Activated naive CD4-positive, alpha-beta T cell treated with anti-CD3 and anti-CD28 coated beads for 36 hours (primary cell): ENCODE measurements around the gene PPP2R5C. TPM values are rescaled to one million over a fixed set of nuclear protein-coding genes. Genes with fewer than 3 reads are reported as not detected.
A peak's percentile ranks its signal among the peaks of the same experiment; 100 is the strongest.

ENCODE experiments used
- CTCF ChIA-PET: fragments of 350-600 bp; sonication (Branson Sonifier 250); formaldehyde crosslinking; loops from one replicate; lab custom pipeline; 2021; ENCODE audit warnings: antibody characterized with exemption; lab: Charles Lee
- DNase-seq: peaks from one replicate; pipeline ENCODE4 v3.0.0-alpha.2; 2020
- H3K27ac Mint-ChIP-seq: one replicate; pipeline ENCODE4 v1.8.0; 2021; ENCODE audit warnings: mild to moderate bottlenecking, mixed read lengths
- H3K27me3 Mint-ChIP-seq: one replicate; pipeline ENCODE4 v1.8.0; 2021; ENCODE audit warnings: low read depth, mixed read lengths
- H3K36me3 Mint-ChIP-seq: one replicate; pipeline ENCODE4 v1.8.0; 2021; ENCODE audit warnings: low read depth, mixed read lengths
- H3K4me1 Mint-ChIP-seq: one replicate; pipeline ENCODE4 v1.8.0; 2021; ENCODE audit warnings: low read depth, mixed read lengths
- H3K4me3 Mint-ChIP-seq: one replicate; pipeline ENCODE4 v1.8.0; 2021; ENCODE audit warnings: mild to moderate bottlenecking, moderate library complexity, mixed read lengths
- H3K9me3 Mint-ChIP-seq: one replicate; pipeline ENCODE4 v1.8.0; 2021; ENCODE audit warnings: mixed read lengths
- intact Hi-C: fragments of 100-400 bp; cut with micrococcal nuclease; formaldehyde crosslinking; loops from one replicate; pipeline ENCODE4 v1.15.1; 2023
- total RNA-seq, 2 experiments: library from RNA; stranded (reverse); gene quantifications; one replicate each; pipeline ENCODE4 v1.2.3, GENCODE V29; 2021

Gene PPP2R5C
- total RNA-seq, 2 experiments from 2014 or later: 280 to 294 TPM

DNA sequence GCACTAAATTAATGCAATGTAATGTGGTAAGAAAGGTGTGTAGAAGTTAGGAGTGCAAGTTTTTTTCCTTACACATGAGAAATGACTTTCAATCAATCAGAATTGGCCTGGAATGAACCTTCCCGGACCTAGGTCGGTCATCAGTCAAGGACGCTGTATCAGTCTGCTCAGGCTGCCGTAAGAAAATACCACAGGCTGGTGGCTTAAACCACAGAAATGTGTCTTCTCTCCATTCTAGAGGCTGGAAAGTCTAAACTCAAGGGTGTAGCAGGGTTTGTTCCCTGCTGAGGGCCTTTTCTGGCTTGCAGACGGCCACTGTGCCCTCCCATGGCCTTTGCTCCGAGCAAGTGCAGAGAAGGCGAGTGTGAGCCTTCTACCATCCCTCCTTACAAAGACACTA is 116.3 kb downstream of the PPP2R5C start:
- Mint-ChIP-seq H3K27ac (peak overlapping the region; percentile 97), H3K36me3 (peaks cover 26% of the 10 kb centered on the region), H3K4me1 (peaks cover 83% of the 10 kb centered on the region), H3K4me3 (no peak overlapping the region), H3K9me3 (peaks cover 2% of the 10 kb centered on the region), H3K27me3 (no peaks in the 10 kb centered on the region)
- intact Hi-C loops: loop anchor here (5.0 kb wide), 1 partner anchor 305 kb away; no protein-coding TSS in a partner anchor
- CTCF ChIA-PET: interaction anchor here (0.7 to 2.8 kb wide), 3 partner anchors 12 to 55 kb away, joined by 3 to 16 read pairs (median 4); no protein-coding TSS in a partner anchor
- DNase-seq: no peak

DNA sequence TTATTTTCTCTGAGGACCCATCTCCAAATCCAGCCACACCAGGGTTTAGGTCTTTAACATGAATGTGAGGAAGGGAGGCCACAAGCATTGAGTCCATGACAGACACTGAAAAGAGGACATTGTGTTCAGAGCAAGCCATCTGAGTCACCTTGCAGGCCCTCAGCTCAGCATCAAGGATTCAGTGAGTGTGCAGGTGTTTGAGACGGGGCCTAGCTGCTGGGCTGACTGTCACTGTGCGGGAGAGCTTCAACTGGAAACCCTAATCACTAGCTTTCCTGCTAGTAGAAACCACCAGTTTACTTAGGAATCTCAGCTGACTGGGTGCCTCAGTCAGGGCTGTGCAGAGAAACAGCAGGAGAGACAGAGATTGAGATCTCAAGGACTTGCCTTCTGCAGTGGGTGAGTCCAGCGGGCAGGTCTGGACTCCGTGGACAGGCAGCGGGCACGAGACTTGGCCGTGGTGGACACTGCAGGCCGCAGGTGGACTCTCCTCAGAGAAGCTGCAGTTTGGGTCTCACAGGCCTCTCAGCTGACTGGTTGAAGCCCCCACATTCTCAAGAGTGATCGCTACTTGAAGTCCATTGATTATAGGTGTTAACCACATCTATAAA is 116.8 kb downstream of the PPP2R5C start:
- intact Hi-C loops: loop anchor here (5.0 kb wide), 1 partner anchor 304 kb away; no protein-coding TSS in a partner anchor
- no peaks in the 10 kb centered on the region for H3K9me3 Mint-ChIP-seq
- peaks cover 27% of the 10 kb centered on the region for H3K36me3 Mint-ChIP-seq
- peak; percentile 60 for DNase-seq
- peak overlapping the region; percentile 97 for H3K27ac Mint-ChIP-seq
- no peaks in the 10 kb centered on the region for H3K27me3 Mint-ChIP-seq
- no peak overlapping the region for H3K4me3 Mint-ChIP-seq
- H3K4me1 Mint-ChIP-seq: peaks cover 78% of the 10 kb centered on the region
- CTCF ChIA-PET: interaction anchor here (0.6 to 2.8 kb wide), 6 partner anchors 12 to 107 kb away, joined by 3 to 16 read pairs (median 4); no protein-coding TSS in a partner anchor

DNA sequence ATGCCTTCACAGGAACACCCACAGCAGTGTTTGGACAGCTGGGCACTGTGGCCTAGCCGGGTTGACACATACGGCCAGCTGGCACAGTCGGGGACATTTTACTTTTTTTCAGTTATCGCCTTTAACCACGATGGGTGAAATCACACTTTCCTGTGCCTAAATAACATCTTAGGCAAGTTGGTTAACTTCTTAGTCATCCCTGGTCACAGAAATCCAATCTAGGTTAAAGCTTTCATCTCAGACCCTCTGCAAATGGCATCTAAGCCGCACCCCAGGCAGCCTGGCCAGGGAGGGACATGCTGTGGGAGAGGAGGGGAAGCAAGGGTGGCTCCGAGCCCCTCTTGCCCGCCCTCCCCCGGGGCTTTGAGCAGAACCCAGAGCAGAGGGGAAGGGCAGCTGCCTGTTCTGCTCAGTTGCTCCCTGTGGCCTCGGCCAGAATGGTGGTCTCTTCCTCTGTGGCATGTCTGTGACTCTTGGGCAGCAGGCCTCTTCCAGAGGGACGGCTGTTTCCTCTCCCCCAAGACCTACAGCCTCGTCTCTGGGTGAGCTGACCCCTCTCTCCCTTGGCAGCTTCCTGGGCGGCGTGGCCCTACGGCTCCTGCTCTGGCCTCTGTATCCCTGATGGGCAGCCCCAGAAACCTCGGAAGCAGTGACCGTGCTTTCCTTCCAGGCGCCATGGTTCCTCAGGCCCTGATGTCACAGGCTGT is 117.5 kb downstream of the PPP2R5C start:
- no peaks in the 10 kb centered on the region for H3K27me3 Mint-ChIP-seq
- no peak overlapping the region for H3K4me3 Mint-ChIP-seq
- H3K4me1 Mint-ChIP-seq: peaks cover 72% of the 10 kb centered on the region
- DNase-seq: peak; percentile 70
- intact Hi-C loops: loop anchor here (5.0 kb wide), 1 partner anchor 303 kb away; no protein-coding TSS in a partner anchor
- CTCF ChIA-PET: interaction anchor here (0.6 to 2.8 kb wide), 8 partner anchors 16 to 109 kb away, joined by 3 to 16 read pairs (median 4); no protein-coding TSS in a partner anchor
- H3K9me3 Mint-ChIP-seq: no peaks in the 10 kb centered on the region
- H3K36me3 Mint-ChIP-seq: peaks cover 31% of the 10 kb centered on the region
- H3K27ac Mint-ChIP-seq: peak overlapping the region; percentile 97

DNA sequence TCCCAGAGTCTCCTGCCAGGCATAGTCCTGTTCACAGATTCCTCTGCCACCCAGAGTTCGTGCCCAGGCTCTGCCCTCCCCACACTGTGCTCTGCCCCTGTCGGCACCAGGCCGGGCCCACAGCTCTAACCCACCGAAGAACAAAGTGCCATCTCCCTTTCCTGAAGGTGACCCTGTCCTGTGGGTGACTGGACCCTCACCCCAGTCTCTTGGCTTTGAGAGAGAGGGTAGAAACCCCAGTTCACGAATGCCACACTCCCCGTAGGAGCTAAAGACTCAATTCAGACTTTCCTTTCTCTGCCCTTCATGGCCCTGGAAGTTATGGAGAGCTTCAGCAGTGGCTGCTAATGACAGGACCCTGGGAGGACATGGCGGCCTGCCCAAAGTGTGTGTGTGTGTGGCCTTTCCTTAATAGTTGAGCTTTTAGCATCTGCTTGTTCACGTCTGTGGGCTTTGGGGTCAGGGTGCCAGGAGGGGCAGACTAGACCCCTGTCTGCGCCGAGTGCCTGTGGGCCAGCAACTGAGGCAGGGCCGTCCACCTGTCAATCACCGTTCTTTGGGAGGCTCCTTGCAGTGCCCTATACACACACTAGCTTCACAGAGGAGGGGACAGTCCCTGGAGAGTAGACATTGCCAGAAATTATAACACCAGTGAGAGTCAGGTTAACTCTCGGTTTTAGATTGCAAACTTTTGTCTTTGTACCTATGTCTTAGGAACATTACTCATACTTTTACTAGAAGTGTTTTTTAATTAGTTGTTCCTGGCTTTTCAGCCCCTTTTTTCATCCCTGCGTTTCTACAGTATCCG is 118.2 kb downstream of the PPP2R5C start:
- no peaks in the 10 kb centered on the region for H3K9me3 Mint-ChIP-seq
- CTCF ChIA-PET: interaction anchor here (0.6 to 2.8 kb wide), 11 partner anchors 18 to 217 kb away, joined by 3 to 16 read pairs (median 3); no protein-coding TSS in a partner anchor
- peaks cover 36% of the 10 kb centered on the region for H3K36me3 Mint-ChIP-seq
- H3K4me3 Mint-ChIP-seq: peak overlapping the region; percentile 25
- no peaks in the 10 kb centered on the region for H3K27me3 Mint-ChIP-seq
- peak; percentile 68 for DNase-seq
- intact Hi-C loops: loop anchor here (1.0 to 5.0 kb wide), 6 partner anchors 36 to 303 kb away; no protein-coding TSS in a partner anchor
- peak overlapping the region; percentile 97 for H3K27ac Mint-ChIP-seq
- peaks cover 68% of the 10 kb centered on the region for H3K4me1 Mint-ChIP-seq

DNA sequence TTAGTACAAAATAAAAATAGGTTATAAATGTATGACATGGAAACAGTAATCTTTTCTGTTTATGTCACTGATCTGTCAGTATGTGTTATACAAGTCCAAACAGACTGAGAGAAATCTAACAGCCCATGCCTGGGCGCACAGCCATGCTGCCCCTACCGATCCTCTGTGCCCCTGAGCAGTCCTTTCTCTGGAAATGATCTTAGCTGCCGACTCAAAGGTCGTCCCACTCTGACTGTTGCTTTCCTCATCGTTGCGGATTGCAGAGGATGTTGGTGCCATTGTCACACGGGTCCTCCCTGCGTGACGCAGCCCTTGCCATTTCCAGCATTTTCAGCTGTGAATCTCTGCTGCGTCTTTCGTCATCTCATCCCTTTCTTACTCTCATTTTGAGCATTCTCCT is 119.9 kb downstream of the PPP2R5C start:
- intact Hi-C loops: no loop called here
- Mint-ChIP-seq H3K27me3 (no peaks in the 10 kb centered on the region), H3K4me1 (peaks cover 52% of the 10 kb centered on the region), H3K27ac (peak overlapping the region; percentile 71), H3K36me3 (peaks cover 43% of the 10 kb centered on the region), H3K9me3 (no peaks in the 10 kb centered on the region), H3K4me3 (no peak overlapping the region)
- CTCF ChIA-PET: interaction anchor here (0.6 kb wide), 1 partner anchor 17 kb away, joined by 4 read pairs; no protein-coding TSS in a partner anchor
- no peak for DNase-seq

DNA sequence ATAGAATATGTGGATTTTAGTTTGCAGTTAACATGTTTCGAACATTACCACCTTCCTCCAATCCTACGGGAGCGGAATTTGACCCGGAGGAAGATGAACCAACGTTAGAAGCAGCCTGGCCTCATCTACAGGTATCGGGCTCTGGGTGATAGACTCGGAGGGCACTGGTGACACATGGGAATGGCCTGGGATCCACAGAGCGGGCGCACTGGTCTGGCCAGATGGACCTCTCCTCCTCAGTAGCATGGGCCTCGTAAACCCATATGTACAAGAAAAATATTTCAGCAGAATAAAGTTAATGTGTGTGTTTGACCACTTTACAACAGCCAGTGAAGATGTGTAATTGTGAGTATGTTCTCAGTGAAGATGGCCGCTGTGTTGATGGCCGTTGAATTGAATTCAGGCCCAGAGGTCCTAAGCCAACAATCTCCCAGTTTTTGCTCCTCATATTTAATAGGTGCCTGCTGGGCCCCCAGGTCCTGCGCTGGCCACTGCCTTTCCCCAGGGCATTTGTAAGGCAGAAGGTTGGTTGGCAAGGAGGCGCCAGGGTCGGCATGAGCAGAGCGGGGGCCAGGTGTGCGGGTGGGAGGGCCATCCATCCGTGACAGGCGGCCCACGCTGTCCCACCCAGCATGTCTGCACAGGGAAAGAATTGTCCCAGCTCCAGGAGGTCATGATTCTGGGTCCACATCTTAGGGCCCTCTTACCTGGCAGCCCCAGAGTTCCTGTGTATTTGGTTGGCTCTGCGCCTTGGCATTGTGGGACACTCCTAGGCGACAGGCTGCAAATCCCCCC is 120.8 kb downstream of the PPP2R5C start:
- CTCF ChIA-PET: no interaction called here
- H3K9me3 Mint-ChIP-seq: no peaks in the 10 kb centered on the region
- intact Hi-C loops: no loop called here
- DNase-seq: no peak
- H3K36me3 Mint-ChIP-seq: peaks cover 43% of the 10 kb centered on the region
- peaks cover 44% of the 10 kb centered on the region for H3K4me1 Mint-ChIP-seq
- H3K4me3 Mint-ChIP-seq: no peak overlapping the region
- H3K27ac Mint-ChIP-seq: peak overlapping the region; percentile 25
- no peaks in the 10 kb centered on the region for H3K27me3 Mint-ChIP-seq

DNA sequence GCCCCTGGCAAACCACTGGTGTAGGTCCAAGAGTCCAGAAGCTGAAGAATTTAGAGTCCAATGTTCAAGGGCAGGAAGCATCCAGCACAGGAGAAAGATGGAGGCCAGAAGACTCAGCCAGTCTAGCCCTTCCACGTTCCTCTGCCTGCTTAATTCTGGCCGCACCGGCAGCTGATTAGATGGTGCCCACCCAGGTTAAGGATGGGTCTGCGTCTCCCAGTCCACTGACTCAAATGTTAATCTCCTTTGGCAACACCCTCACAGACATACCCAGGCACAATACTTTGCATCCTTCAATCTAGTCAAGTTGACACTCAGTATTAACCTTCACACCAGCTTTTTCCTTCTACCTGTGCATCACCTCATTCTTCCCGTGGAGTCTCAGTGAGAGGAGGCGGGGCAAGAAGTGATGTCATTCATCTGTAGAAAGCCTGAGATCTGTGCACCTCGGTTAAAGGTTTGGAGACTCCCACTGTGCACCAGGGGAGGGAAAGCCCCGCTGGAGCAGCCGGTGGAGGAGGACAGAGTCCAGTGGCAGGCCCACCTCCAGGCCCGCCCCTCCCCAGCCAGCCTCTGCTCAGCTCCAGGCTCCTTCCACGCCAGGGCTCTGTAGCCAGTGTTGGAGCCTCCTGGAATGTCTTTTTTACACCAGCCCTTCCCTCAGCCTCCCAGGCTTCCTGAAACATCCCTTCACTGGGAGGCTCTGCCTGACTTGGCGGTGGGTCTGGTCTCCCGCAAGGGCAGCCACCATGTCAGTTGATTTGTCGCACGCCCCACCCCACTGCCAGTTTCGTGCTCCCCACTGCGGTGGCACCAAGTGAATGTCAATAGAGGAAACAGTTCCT is 122.8 kb downstream of the PPP2R5C start:
- no peaks in the 10 kb centered on the region for H3K9me3 Mint-ChIP-seq
- intact Hi-C loops: no loop called here
- H3K36me3 Mint-ChIP-seq: peaks cover 44% of the 10 kb centered on the region
- H3K4me3 Mint-ChIP-seq: no peak overlapping the region
- peak overlapping the region; percentile 57 for H3K27ac Mint-ChIP-seq
- DNase-seq: no peak
- H3K4me1 Mint-ChIP-seq: peaks cover 24% of the 10 kb centered on the region
- CTCF ChIA-PET: interaction anchor here (0.6 to 1.1 kb wide), 2 partner anchors 9 to 66 kb away, joined by 3 read pairs; no protein-coding TSS in a partner anchor
- H3K27me3 Mint-ChIP-seq: no peaks in the 10 kb centered on the region

DNA sequence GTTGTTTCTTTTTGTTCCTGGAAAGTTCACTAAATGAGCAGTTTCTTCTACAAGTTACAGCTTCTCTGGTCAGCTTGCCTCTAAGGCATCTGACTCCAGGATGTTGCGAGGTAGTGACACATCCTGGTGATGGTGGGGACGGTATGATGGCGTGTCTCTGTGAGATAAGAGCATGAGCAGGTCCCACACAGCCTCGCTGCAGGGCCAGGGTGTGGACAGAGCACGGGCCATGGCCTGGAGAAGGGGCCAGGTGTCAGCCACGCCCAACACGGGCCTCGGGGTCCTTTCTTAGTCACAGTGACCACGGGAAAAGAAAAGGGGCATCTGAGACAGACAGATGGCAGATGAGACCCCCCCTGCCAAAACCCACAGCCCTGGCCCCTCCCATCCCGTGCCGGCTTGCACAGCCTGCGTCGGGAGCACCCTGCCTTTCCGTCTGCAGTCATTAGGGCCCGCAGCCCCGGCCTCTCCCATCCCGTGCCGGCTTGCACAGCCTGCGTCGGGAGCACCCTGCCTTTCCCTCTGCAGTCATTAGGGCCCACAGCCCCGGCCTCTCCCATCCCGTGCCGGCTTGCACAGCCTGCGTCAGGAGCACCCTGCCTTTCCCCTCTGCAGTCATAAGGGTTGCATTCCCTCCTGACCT is 123.5 kb downstream of the PPP2R5C start:
- no peak overlapping the region for H3K4me3 Mint-ChIP-seq

DNA sequence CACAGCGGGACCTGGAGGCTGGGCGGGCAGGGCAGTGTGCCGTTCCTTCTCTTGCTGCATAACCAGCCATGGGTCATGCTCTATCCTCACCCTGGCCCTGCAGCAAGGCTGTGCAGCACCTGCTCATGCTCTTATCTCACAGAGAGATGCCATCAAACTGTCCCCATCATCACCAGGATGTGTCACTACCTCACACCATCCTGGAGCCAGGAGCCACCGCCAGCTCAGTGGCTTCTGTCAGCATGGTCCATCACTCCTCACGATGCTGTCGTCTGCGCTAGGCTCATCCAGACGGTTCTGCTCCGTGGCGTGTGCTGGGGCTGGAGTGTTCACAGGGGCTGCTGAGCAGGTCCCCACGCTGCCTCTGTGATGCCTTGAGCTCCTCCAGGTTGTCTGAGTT is 125.7 kb downstream of the PPP2R5C start:
- no peak overlapping the region for H3K27ac Mint-ChIP-seq

More for the DNA sequence above, 123.5 kb downstream of the PPP2R5C start:
- Mint-ChIP-seq H3K36me3 (peaks cover 41% of the 10 kb centered on the region), H3K27ac (peak overlapping the region; percentile 41), H3K4me1 (peaks cover 17% of the 10 kb centered on the region), H3K27me3 (no peaks in the 10 kb centered on the region), H3K9me3 (no peaks in the 10 kb centered on the region)
- intact Hi-C loops: no loop called here
- no peak for DNase-seq
- CTCF ChIA-PET: interaction anchor here (0.6 to 1.1 kb wide), 2 partner anchors 9 to 66 kb away, joined by 3 read pairs; no protein-coding TSS in a partner anchor

DNA sequence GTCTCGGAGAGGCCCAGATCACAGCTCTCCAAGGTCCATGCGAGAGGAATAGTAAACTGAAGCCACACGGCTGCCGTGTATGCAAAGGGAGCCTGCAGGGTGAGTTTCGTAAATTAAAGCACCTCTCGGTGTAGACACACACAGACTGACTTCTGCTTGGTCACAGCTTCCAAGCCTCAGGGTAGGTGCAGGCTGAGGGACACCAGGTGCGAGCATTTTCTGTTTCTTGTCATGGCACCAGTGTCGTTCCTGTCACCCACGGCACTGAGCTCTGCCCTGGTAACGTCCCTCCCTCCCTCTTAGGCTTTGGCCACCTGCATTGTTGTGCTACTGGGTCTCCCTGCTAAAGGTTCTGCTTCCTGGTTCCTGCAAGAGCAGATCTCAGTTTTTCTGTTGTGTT is 126.7 kb downstream of the PPP2R5C start:
- H3K4me3 Mint-ChIP-seq: no peak overlapping the region
- peaks cover 28% of the 10 kb centered on the region for H3K36me3 Mint-ChIP-seq
- no peak for DNase-seq
- H3K27ac Mint-ChIP-seq: no peak overlapping the region
- CTCF ChIA-PET: interaction anchor here (2.5 kb wide), 1 partner anchor 117 kb away, joined by 7 read pairs; no protein-coding TSS in a partner anchor
- no peaks in the 10 kb centered on the region for H3K9me3 Mint-ChIP-seq
- intact Hi-C loops: no loop called here
- no peaks in the 10 kb centered on the region for H3K4me1 Mint-ChIP-seq
- H3K27me3 Mint-ChIP-seq: no peaks in the 10 kb centered on the region

More for the DNA sequence above, 125.7 kb downstream of the PPP2R5C start:
- peaks cover 30% of the 10 kb centered on the region for H3K36me3 Mint-ChIP-seq
- intact Hi-C loops: no loop called here
- no peaks in the 10 kb centered on the region for H3K4me1 Mint-ChIP-seq
- no peaks in the 10 kb centered on the region for H3K27me3 Mint-ChIP-seq
- CTCF ChIA-PET: interaction anchor here (0.8 to 2.5 kb wide), 3 partner anchors 12 to 351 kb away, joined by 3 to 8 read pairs (median 7); no protein-coding TSS in a partner anchor
- DNase-seq: no peak
- H3K4me3 Mint-ChIP-seq: no peak overlapping the region
- H3K9me3 Mint-ChIP-seq: no peaks in the 10 kb centered on the region
